NCI-H82 (cell line): ENCODE data around the gene GRIP1.

Experiments
- DNase-seq: peaks from one replicate; lab custom pipeline; 2025; lab: John Stamatoyannopoulos, UW

The GRIP1 gene

GRCh38 chr12:66598079-66598478 is 80.8 kb downstream of the GRIP1 start:
- DNase-seq = no peak

GRCh38 chr12:66596199-66596598 is 82.7 kb downstream of the GRIP1 start:
- no peak for DNase-seq

- no peak for DNase-seq
Observed at GRCh38 chr12:66594688-66595087, 84.2 kb downstream of the GRIP1 start.

GRCh38 chr12:66590275-66590985 is 88.4 kb downstream of the GRIP1 start:
- no peak for DNase-seq

- no peak for DNase-seq
Observed at GRCh38 chr12:66589095-66589494, 89.8 kb downstream of the GRIP1 start.

- DNase-seq = no peak
Observed at GRCh38 chr12:66587912-66588311, 91.0 kb downstream of the GRIP1 start.

- no peak for DNase-seq
Observed at GRCh38 chr12:66584673-66585072, 94.2 kb downstream of the GRIP1 start.

GRCh38 chr12:66573605-66574004 is 105.3 kb downstream of the GRIP1 start:
- DNase-seq = no peak

- DNase-seq = no peak
Observed at GRCh38 chr12:66572845-66573244, 106.0 kb downstream of the GRIP1 start.

- no peak for DNase-seq
Observed at GRCh38 chr12:66571361-66571915, 107.4 kb downstream of the GRIP1 start.

GRCh38 chr12:66563220-66563619 is 115.7 kb downstream of the GRIP1 start:
- no peak for DNase-seq

GRCh38 chr12:66555113-66555512 is 123.8 kb downstream of the GRIP1 start:
- no peak for DNase-seq

GRCh38 chr12:66552716-66553115 is 126.2 kb downstream of the GRIP1 start:
- no peak for DNase-seq

- no peak for DNase-seq
Observed at GRCh38 chr12:66550626-66551025, 128.2 kb downstream of the GRIP1 start.

GRCh38 chr12:66549050-66549389 is 129.9 kb downstream of the GRIP1 start:
- no peak for DNase-seq

- DNase-seq = no peak
Observed at GRCh38 chr12:66548338-66549049, 130.4 kb downstream of the GRIP1 start.

GRCh38 chr12:66541426-66541825 is 137.4 kb downstream of the GRIP1 start:
- DNase-seq = no peak

- no peak for DNase-seq
Observed at GRCh38 chr12:66539431-66539830, 139.4 kb downstream of the GRIP1 start.

- no peak for DNase-seq
Observed at GRCh38 chr12:66538970-66539369, 139.9 kb downstream of the GRIP1 start.

GRCh38 chr12:66537876-66538275 is 141.0 kb downstream of the GRIP1 start:
- no peak for DNase-seq

- DNase-seq = no peak
Observed at GRCh38 chr12:66533767-66534166, 145.1 kb downstream of the GRIP1 start.

GRCh38 chr12:66531766-66532165 is 147.1 kb downstream of the GRIP1 start:
- no peak for DNase-seq

GRCh38 chr12:66529934-66530333 is 148.9 kb downstream of the GRIP1 start:
- no peak for DNase-seq

GRCh38 chr12:66516561-66516960 is 162.3 kb downstream of the GRIP1 start:
- no peak for DNase-seq
